GM19351 (cell line): ENCODE results near the gene WNT7A.

Experiments
- ATAC-seq: cut with Tn5 transposase; IDR thresholded peaks from one replicate; pipeline ENCODE4 v1.9.1; 2021; ENCODE audit warnings: mild to moderate bottlenecking, moderate library complexity; ENCODE audit not compliant: unreplicated experiment

WNT7A gene

GRCh38 chr3:13831386-13831996, 48.4 kb downstream of the WNT7A start:
- no peak for ATAC-seq

GRCh38 chr3:13829311-13829710, 50.6 kb downstream of the WNT7A start:
- no peak for ATAC-seq

GRCh38 chr3:13828501-13829265, 51.2 kb downstream of the WNT7A start:
- no peak for ATAC-seq

- ATAC-seq, result no peak
Measured at GRCh38 chr3:13827699-13828098, 52.2 kb downstream of the WNT7A start.

- ATAC-seq, result no peak
Measured at GRCh38 chr3:13827256-13827655, 52.6 kb downstream of the WNT7A start.

- no peak for ATAC-seq
Measured at GRCh38 chr3:13826672-13827071, 53.2 kb downstream of the WNT7A start.

- no peak for ATAC-seq
Measured at GRCh38 chr3:13825821-13826220, 54.0 kb downstream of the WNT7A start.

- no peak for ATAC-seq
Measured at GRCh38 chr3:13825311-13825579, 54.6 kb downstream of the WNT7A start.

- no peak for ATAC-seq
Measured at GRCh38 chr3:13824521-13825310, 55.2 kb downstream of the WNT7A start.

GRCh38 chr3:13823692-13824091, 56.2 kb downstream of the WNT7A start:
- ATAC-seq, result no peak

GRCh38 chr3:13822871-13823585, 56.8 kb downstream of the WNT7A start:
- ATAC-seq, result no peak

GRCh38 chr3:13822042-13822441, 57.8 kb downstream of the WNT7A start:
- ATAC-seq, result no peak

- ATAC-seq, result no peak
Measured at GRCh38 chr3:13821126-13821525, 58.7 kb downstream of the WNT7A start.

- ATAC-seq, result no peak
Measured at GRCh38 chr3:13818919-13819318, 61.0 kb downstream of the WNT7A start.

- ATAC-seq, result no peak
Measured at GRCh38 chr3:13815088-13815683, 64.7 kb downstream of the WNT7A start.

GRCh38 chr3:13812034-13812471, 67.8 kb downstream of the WNT7A start:
- ATAC-seq, result no peak

- no peak for ATAC-seq
Measured at GRCh38 chr3:13811614-13812013, 68.3 kb downstream of the WNT7A start.

GRCh38 chr3:13808550-13808949, 71.3 kb downstream of the WNT7A start:
- ATAC-seq, result no peak

- ATAC-seq, result no peak
Measured at GRCh38 chr3:13801361-13802204, 78.3 kb downstream of the WNT7A start.

GRCh38 chr3:13800064-13800463, 79.8 kb downstream of the WNT7A start:
- ATAC-seq, result no peak
